Cardiac fibroblast (primary cell): Measurements from ENCODE around the gene OR7D2.
A peak's percentile ranks its signal among the peaks of the same experiment; 100 is the strongest.
"Not testable (repeated sequence)": the region's sequence is repeated elsewhere in the genome, so short reads cannot be mapped to it uniquely, and the experiment has no call there.

ENCODE experiments used
- DNase-seq, 2 donors: peaks; one replicate each; pipeline versions ENCODE4 v3.0.0 to v3.0.0-alpha.2; 2010; ENCODE audit warnings: low read depth in 2 of 2
- H3K4me3 ChIP-seq, 2 donors: replicated peaks in 1 of 2; 1 replicate in 1 of 2; 2 replicates in 1 of 2; pipeline ENCODE4 v1.5.1; 2011; ENCODE audit warnings: low read depth in 2 of 2, low read length in 2 of 2, mild to moderate bottlenecking in 2 of 2, moderate library complexity in 1 of 2
- TF ChIP-seq, protein P1 (sequence below): IDR thresholded peaks from one replicate; pipeline ENCODE4 v1.5.1; 2011; ENCODE audit warnings: low read depth, mild to moderate bottlenecking, low read length, inconsistent platforms

The OR7D2 gene

DNA sequence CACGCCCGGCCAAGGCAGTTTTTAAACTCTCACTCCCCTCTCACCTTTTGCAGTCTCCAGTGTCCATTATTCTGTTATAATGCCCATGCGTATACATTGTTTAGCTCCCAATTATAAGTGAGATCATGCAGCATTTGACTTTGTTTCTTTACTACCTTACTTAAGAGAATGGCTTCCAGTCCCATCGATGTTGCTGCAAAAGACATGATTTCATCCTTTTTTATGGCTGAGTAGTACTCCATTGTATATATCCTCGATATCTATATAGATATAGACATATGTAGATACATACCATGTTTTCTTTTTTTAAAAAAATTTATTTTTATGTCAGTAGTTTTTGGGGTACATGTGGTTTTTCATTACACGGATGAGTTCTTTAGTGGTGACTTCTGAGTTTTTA is 8.4 kb downstream of the OR7D2 start:
- TF ChIP-seq, protein P1, sequence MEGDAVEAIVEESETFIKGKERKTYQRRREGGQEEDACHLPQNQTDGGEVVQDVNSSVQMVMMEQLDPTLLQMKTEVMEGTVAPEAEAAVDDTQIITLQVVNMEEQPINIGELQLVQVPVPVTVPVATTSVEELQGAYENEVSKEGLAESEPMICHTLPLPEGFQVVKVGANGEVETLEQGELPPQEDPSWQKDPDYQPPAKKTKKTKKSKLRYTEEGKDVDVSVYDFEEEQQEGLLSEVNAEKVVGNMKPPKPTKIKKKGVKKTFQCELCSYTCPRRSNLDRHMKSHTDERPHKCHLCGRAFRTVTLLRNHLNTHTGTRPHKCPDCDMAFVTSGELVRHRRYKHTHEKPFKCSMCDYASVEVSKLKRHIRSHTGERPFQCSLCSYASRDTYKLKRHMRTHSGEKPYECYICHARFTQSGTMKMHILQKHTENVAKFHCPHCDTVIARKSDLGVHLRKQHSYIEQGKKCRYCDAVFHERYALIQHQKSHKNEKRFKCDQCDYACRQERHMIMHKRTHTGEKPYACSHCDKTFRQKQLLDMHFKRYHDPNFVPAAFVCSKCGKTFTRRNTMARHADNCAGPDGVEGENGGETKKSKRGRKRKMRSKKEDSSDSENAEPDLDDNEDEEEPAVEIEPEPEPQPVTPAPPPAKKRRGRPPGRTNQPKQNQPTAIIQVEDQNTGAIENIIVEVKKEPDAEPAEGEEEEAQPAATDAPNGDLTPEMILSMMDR = no peak
- no peak for DNase-seq

DNA sequence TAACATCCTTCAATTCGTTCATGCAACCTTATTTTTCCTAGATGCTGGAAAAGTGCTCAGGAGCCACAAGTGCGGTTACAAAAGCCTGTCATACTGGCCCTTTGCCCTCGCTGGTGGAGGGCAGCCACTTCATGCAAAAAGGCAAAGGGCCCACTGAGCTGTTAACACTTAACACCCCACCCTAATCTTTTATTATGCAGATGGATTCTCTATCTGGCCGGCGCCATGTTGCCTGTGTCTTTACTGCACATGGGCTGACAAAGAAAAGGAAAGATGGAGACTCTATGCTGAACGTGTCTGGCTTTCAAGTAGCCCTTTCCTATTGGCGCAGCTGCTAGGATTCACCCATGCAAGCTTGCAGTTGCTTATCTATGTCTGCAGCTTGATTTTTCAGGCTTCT is 10.8 kb downstream of the OR7D2 start:
- no peak overlapping the region for H3K4me3 ChIP-seq
- no peak for DNase-seq

More for the DNA sequence above, 8.4 kb downstream of the OR7D2 start:
- H3K4me3 ChIP-seq = no peak overlapping the region

DNA sequence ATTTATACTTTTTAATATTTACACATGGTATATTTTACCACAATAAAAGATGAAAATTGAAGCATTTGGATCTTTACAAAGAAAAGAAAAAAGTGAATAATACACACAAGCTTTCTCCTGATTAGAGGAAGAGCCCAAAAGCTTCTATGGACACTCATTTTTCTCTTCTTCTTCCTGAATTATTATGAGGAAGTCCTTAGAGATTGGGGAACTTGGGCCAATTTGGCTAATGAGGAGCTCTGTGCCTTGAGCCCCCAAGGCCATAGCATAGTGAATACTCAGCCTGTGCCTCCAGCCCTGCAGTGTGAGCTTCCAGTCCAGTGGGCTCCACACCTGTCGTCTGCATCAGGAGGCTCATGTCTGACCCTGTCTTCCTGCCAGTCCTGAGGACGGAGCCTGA is 19.3 kb downstream of the OR7D2 start:
- not testable (repeated sequence) for DNase-seq

More for the DNA sequence above, 10.8 kb downstream of the OR7D2 start:
- TF ChIP-seq, protein P1 = no peak

DNA sequence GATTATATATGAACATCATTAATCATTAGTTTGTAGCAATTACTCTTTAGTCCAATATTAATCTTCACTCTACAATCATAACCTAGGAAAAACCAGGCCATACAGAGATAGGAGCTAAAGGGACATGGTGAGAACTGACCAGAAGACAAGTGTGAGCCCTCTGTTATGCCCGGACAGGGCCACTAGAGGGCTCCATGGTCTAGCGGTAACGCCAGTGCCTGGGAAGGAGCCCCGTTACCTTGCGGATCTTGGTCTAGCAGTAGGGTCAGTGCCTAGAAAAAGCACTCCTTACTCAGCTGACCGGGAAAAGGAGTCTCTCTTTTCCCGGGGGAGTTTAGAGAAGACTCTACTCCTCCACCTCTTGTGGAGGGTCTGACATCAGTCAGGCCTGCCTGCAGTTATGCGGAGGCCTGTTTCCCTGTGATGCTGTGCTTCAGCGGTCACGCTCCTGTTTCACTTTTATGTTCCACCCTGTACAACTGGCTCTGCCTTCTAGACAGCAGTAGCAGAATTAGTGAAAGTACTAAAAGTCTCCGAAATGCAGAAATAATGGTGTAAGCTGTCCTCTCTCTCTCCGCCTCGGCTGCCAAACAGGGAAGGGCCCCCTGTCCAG is 26.8 kb downstream of the OR7D2 start:
- TF ChIP-seq, protein P1 = peak; percentile 87
- peak; percentile 73 to 77 for DNase-seq
- H3K4me3 ChIP-seq = peak overlapping the region; percentile 19 to 43

More for the DNA sequence above, 19.3 kb downstream of the OR7D2 start:
- not testable (repeated sequence) for H3K4me3 ChIP-seq

GRCh38 chr19:9219489-9219888 is 40.7 kb downstream of the OR7D2 start, which contains the start of gene OR7D4:
OR7D4 (minus strand) TSS chr19:9219589; CDS start chr19:9214837, 4,752 bp downstream.
- DNase-seq = no peak
- no peak within 1 kb of the TSS for H3K4me3 ChIP-seq
- TF ChIP-seq, protein P1 = no peak
